Measurements from ENCODE around the gene EFHD1. TPM values are rescaled to one million over a fixed set of nuclear protein-coding genes. Genes with fewer than 3 reads are reported as not detected.

EFHD1 gene
- total and polyA plus RNA-seq, 2 of the 13 experiments (the other 11 are each of a cell fraction or from before 2014, with no cell fraction given): 0.09 TPM; not detected in 1

GRCh38 chr2:232633413-232634205, at the start of gene EFHD1 (continued):
- TF ChIP-seq ZBTB2 (CRISPR knock-in tag; IDR thresholded peaks at IDR 0.05; ENCODE audit: low read depth) (peak; percentile 59; the same call in 1 of the 2 replicates), CENPT (CRISPR knock-in tag; IDR thresholded peaks at IDR 0.05; ENCODE audit: low read depth) (peak; percentile 91), ARID4A (CRISPR knock-in tag; IDR thresholded peaks at IDR 0.05; ENCODE audit: borderline replicate concordance) (peak; percentile 58; the same call in 1 of the 2 replicates), SP2 (CRISPR knock-in tag; IDR thresholded peaks at IDR 0.05) (no peak), PPARG (CRISPR knock-in tag; conservative IDR thresholded peaks at IDR 0.05) (no peak), ZBTB8A (CRISPR knock-in tag; IDR thresholded peaks at IDR 0.05; ENCODE audit: borderline replicate concordance, low read depth) (peak; percentile 18; the same call in 1 of the 2 replicates), HHEX (CRISPR knock-in tag; IDR thresholded peaks at IDR 0.05) (no peak), NCOR1 (IDR thresholded peaks at IDR 0.05; ENCODE audit: borderline replicate concordance, low read length) (no peak), ZFYVE20 (CRISPR knock-in tag; IDR thresholded peaks at IDR 0.05; ENCODE audit: borderline replicate concordance, low read depth) (peak; percentile 94), HOXA9 (CRISPR knock-in tag; IDR thresholded peaks at IDR 0.05; ENCODE audit: borderline replicate concordance) (peak; percentile 89; the same call in 1 of the 2 replicates), ZNF747 (CRISPR knock-in tag; IDR thresholded peaks at IDR 0.05; ENCODE audit: borderline replicate concordance) (peak; percentile 89; the same call in 1 of the 2 replicates), THAP9 (CRISPR knock-in tag; IDR thresholded peaks at IDR 0.05; ENCODE audit: borderline replicate concordance) (0 out of 2 replicates have a peak, but pooled peaks have one; percentile 17), ISX (CRISPR knock-in tag; conservative IDR thresholded peaks at IDR 0.05) (0 out of 2 replicates have a peak, but pooled peaks have one; percentile 55), ZNF530 (CRISPR knock-in tag; IDR thresholded peaks at IDR 0.05; ENCODE audit: low read depth) (peak; percentile 96; the same call in 1 of the 2 replicates), ZNF740 (CRISPR knock-in tag; IDR thresholded peaks at IDR 0.05) (peak; percentile 40; the same call in 1 of the 2 replicates), ZNF589 (CRISPR knock-in tag; conservative IDR thresholded peaks at IDR 0.05) (peak; percentile 85), ARID2 (CRISPR knock-in tag; IDR thresholded peaks at IDR 0.05; ENCODE audit: borderline replicate concordance) (0 out of 2 replicates have a peak, but pooled peaks have one; percentile 27), ZSCAN22 (CRISPR knock-in tag; IDR thresholded peaks at IDR 0.05) (0 out of 2 replicates have a peak, but pooled peaks have one; percentile 45), TSC22D2 (CRISPR knock-in tag; IDR thresholded peaks at IDR 0.05; ENCODE audit: borderline replicate concordance) (peak; percentile 44; the same call in 1 of the 2 replicates)

Data from HepG2 (cell line).